Measurements from ENCODE around the gene LMBRD1. TPM values are rescaled to one million over a fixed set of nuclear protein-coding genes. Genes with fewer than 3 reads are reported as not detected.
"Not testable (repeated sequence)": the region's sequence is repeated elsewhere in the genome, so short reads cannot be mapped to it uniquely, and the experiment has no call there.

LMBRD1 gene
- total RNA-seq, 1 donor from 2014 or later = 43.9 TPM

DNA sequence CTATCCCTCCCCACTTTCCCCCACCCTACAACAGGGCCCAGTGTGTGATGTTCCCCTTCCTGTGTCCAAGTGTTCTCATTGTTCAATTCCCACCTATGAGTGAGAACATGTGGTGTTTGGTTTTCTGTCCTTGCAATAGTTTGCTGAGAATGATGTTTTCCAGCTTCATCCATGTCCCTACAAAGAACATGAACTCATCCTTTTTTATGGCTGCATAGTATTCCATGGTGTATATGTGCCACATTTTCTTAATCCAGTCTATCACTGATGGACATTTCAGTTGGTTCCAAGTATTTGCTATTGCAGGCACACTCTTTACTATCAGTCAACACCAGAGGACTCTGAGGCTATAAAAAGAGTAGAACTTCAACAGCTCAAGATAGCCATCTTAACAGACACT, 2.0 kb upstream of the LMBRD1 start:
- DNase-seq (ENCODE audit: low spot score) = not testable (repeated sequence)

DNA sequence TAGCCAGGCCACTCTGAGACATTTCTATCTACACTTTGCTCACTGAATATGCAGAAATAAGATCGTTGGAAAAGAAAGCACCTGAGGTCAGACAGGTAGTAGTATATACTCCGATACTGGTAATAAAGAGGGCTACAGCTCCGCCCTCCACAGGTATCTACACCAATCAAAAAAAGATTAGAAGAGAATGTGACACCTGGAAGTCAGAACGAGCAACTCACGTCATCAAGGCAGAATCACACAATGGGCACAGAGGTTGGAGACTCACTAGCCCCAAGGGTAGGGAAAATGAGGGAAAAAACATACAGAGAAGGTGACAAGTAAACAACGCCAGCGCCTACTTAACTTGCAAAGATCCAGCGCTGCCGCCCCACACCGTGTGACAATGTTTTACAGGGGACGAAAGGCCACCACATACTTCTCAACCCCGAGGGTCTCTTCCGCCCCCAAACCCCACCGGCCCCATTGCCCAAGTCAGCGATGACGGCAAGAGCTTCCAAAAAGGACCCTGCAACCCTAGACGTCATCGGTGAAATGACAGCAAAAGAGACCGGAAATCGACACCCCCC, 653 bp downstream of the LMBRD1 start:
- no peak for DNase-seq (ENCODE audit: low spot score)

DNA sequence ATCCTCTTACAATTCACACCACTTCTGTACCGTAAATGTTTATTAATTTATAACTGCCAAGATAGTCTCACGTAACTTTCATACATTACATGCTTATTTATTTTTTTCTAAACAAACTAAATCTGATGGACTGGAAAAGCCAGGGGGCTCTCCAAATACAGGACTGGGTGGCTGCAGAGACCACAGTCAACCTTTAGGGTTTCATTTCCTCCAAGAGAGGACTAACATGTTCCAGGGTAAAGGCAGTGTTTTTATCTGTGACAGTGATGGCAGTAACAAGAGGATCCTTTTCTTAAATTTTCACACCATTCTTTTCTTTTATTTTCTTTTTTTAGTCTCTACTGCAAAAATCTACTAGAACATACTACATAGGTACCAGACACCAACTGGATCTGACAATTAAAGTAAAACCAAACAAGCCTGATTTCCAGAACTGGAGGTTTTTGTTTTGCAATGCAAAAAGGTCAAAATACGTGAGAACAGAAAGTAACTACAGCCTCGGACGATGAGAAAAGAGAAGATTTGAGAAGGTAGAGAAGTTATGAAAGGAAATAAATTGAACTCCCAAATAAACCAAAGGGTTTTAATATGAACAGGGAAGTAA, 1.2 kb downstream of the LMBRD1 start:
- DNase-seq (ENCODE audit: low spot score) = no peak

DNA sequence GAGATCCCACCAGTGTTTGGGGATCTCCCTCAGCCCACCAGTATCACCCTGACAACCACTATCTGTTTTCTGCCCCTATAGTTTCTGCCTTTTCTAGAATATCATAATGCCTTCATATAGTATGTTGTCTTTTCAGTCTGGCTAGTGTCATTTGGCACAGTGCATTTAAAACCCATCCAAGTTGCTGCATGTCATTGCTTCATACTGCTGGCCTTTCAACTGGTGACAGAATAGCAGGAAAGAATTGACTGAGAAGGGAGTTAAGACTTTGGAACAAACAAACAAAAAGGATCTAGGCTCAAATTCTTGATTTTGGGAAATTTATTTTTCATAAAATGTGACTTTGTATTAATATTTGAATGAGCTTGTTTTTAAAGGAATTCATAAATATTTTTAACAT, 4.5 kb downstream of the LMBRD1 start:
- no peak for DNase-seq (ENCODE audit: low spot score)

DNA sequence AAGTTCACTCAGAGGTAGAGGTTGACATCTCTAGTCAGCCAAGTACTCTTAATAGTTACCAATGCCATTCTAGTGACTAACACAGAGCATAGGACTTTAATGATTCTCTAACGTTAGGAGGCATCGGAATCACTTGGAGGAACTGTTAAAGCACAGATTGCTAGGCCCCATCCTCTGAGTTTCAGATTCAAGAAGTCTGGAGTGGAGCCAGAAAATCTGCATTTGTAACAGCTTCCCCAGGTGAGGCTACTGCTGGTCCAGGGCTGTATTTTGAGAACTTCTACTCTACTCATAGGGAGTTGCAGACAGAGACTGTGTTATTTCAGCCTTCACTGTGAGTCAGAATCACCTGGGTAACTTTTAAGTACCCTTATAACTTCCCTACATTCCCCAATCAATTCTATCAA, 5.7 kb downstream of the LMBRD1 start:
- DNase-seq (ENCODE audit: low spot score) = no peak

DNA sequence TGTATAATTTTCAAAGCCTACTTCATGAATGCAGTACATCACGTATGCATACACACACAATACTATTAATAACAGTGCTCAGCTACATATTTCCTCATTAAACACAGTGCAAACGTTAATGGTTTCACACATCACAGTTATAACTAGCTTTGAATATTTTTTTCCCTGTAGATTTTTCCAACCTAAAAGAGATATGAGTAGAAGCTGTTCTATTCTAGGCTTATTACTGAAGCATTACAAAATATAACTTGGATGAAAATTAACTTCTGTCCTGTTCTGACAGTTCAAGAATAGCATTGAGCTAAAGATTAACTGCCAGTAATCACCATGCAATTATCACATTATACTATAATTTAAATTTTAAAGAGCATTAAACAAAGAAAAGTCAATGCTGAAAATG, 6.2 kb downstream of the LMBRD1 start:
- no peak for DNase-seq (ENCODE audit: low spot score)

DNA sequence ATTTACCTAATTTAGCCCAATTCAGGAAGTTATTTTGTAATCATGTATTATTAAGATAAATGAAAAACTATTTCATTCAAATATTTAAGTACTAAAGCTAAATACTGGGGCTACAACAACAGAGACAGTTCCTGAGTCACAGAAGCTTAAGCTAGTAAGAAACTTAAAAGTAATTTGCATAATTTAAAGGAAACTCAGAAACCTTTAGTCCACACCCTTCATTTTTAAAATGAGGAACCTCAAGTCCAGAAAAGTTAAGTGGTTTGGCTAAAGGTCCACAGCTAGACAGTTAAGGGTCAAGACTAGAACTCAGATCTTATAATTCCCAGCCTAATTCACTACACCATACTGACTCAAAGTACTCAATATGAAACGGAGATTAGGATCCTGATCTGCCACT, 7.2 kb downstream of the LMBRD1 start:
- DNase-seq (ENCODE audit: low spot score) = no peak

DNA sequence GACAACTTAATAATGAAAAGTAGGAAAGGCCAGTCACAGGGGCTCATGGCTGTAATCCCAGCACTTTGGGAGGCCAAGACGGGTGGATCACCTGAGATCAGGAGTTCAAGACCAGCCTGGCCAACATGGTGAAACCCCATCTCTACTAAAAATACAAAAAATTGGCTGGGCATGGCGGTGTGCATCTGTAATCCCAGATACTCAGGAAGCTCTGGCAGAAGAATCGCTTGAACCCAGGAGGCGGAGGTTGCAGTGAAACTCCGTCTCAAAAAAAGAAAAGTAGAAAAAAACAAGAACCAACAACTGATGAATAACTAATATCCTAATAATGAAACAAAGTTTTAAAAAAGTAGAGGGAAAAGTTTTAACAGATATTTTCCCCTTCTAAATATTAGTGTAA, 9.4 kb downstream of the LMBRD1 start:
- DNase-seq (ENCODE audit: low spot score) = not testable (repeated sequence)

DNA sequence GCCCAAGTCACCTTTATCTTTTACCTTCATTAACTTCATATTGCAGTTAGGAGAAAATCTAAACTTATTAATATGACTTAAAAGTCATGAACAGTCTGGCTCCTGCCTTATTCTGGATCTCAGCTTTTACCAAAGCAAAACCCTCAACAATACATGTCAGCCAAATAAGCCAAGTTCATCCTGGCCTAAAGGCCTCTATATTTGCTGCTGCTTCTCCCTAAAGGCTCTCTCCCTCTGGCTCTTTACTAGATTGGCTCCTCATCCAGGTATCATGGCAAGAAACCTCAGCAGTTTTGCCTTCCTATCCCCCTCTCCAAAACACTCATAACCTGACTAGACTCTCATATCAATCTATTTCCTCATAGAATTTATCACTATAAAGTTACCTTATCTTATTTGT, 11.1 kb downstream of the LMBRD1 start:
- DNase-seq (ENCODE audit: low spot score) = no peak

DNA sequence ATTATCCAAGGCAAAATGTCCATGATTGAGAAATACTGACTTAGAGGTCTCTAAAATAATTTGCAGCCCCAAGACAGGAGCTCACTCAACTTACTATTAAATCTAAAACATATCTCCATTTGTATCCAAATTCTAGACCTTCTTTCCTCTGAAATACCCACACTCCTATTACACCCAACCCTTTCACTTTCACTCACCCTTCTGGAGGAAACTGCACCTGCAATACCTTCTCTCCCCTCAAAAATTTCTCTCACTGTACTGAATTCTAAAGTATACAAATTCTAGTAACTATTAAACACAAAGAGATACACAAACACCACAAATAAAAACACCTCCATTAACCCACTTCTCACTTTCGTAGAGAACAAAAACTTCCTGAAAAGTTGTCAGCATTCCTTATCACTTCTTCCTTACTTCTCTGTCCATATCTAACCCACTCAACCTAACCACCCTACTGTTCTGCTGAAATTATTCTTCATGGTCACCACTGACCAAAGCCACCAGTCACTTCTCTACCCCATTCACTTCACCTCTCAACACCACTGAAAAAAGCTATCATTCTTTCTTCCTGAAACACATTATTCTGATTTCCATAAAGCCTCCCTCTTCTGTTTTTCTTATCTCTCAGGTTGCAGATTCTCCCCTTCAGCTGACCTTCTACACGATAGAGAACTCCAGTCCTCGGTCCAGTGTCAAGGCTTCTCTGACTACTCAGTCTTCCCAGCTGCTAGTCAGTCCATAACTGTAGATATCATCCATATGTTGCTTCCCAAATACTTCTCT, 12.0 kb downstream of the LMBRD1 start:
- no peak for DNase-seq (ENCODE audit: low spot score)

DNA sequence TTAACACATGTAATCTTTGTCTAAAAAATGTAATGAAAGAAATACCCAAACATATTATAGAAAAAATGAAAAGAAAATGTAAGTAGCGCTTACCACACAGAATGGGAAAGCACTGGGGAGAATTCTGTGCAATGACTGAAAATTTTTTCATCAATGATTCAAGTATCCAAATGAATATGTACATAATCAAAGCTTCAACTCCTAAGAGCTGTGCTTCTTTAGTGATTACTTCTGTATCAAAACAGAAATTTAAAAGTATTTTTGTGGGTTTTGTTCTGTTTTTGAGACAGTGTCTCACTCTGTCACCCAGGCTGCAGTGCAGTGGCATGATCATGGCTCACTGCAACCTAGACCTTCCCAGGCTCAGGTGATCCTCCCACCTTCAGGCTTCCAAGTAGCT, 13.7 kb downstream of the LMBRD1 start:
- DNase-seq (ENCODE audit: low spot score) = no peak

DNA sequence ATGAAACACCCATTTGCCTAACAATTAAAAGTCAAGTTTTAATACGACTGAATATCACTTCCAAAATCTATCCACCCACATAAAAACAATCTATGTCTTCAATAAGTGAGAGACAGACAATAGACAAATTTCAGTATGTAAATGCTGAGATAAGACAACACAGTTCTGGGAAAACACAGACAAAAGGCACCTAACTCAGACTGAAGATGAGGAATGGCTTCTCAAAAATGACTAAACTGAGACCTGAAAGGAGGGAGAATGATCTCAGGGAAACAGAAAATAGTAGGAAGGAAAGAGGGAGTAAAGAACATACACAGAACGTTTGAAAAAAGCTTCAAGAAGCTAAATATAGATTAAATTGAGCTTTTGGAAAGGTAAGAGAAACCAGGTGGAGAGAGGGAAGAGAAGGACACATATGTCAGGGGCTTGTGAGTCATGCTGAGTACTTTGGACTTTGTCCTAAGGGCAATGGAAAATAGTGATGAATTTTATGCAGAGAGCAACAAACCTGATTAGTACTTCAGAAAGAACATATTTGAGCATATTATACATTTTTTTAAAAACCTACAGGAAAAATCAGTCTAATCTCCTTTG, 16.1 kb downstream of the LMBRD1 start:
- no peak for DNase-seq (ENCODE audit: low spot score)

DNA sequence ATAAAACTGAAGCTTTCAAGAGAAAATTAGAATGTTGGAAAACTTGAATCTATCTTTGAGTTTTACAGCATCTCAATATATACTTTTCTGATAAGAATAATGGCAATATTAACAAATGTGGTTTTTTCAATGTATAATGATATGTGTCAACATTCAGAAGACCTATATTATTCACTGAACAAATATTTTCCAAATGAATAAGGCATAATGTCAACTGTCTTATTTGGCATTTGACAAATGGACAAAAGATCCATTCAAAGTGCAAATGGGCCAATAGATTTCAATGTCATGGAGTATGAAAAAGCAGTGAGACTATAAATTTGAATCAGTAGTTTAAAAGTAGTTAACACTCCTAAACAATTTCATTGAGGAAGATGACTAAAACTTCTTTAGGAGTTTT, 20.9 kb downstream of the LMBRD1 start:
- no peak for DNase-seq (ENCODE audit: low spot score)

DNA sequence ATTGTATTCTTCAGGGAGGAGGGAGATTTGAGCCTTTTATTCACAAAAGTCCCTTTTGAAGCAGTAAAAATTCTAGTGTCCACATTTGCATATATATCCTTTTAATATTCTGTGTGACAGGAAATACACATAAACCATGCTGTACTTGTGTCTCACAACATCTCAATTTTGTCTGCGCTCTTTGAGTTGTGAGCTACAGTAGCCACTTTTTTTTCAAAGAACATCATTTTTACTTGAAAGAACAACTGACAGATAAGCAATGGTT, 21.3 kb downstream of the LMBRD1 start:
- no peak for DNase-seq (ENCODE audit: low spot score)

DNA sequence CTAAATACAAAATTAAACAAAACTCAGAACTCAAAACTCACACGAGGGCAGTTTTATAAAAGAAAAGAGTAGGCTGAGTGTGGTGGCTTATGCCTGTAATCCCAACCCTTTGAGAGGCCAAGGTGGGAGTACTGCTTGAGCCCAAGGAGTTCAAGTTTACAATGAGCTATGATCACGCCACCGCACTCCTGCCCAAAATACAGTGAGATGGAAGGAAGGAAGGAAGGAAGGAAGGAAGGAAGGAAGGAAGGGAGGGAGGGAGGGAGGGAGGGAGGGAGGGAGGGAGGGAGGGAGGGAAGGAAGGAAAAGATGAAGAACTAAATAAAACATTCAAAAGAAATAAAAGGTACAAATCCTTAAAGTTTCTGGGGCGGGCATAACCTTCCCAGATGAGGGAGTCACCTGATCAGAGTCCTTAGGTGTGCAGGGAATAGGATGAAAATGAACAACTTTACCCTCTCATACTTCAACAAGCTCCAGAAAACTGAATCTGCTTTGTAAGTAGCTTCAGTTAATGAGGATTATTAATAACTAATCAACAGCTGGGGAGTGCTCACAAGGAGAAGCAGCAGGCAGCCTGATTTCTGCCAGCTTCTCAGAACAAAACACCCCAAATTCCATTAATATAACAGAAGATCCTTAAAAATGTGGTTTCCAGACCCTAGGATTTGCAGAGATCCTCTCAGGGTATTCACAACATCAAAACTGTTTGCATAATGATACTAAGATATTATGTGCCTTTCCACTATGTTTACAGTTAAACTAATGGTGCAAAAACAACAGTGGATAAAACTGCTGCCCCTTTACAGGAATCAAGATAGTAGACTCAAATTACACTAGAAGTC, 21.8 kb downstream of the LMBRD1 start:
- DNase-seq (ENCODE audit: low spot score) = no peak

DNA sequence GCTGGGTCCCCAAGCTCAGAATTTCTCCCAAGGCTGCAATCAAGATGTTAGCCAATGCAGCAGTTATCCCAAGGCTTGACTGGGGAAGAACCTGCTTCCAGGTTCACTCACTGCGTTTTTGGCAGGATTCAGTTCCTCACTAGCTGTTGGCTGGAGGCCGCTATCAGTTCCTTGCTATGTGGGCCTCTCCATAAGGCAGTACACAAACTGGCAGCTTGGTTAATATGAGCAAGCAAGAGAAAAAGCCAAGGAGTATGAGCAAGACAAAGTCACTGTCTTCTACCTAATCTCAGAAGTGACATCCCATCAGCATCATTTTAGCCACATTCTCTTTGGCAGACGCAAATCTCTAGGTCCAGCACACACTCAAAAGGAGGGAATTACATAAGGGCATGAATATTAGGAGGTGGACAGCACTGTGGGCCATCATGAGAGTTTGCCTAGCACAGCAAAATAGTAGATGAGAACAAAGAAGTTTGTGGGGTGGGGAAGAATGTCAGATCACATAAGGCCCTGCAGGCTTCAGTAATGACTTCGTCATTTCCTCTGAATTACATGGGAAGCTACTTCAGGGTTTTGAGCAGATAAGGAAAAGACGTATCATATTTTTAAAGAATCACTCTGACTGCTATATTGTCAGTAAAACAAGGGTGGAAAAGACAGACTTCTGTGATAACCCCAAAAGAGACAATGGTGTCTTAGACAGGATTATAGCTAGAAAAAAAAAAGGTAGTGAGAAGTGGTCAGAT, 25.5 kb downstream of the LMBRD1 start:
- no peak for DNase-seq (ENCODE audit: low spot score)

DNA sequence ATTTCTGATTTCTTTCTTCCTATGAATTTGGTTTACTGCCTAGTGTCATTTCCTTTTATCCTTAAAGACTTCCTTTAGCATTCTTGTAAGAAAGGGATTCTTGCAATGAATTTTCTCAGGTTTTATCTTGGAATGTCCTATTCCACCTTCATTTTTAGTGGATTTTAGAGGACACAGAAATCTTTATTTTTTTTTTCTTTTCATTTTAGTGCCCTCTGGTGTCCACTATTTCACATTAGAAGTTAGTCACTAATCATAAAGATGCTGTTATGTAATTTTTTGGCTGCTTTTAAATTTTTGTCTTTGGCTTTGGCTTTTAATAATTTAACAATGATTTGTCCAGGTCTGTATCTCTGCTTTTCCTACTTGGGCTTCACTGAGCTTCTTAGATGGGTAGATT, 28.1 kb downstream of the LMBRD1 start:
- no peak for DNase-seq (ENCODE audit: low spot score)

DNA sequence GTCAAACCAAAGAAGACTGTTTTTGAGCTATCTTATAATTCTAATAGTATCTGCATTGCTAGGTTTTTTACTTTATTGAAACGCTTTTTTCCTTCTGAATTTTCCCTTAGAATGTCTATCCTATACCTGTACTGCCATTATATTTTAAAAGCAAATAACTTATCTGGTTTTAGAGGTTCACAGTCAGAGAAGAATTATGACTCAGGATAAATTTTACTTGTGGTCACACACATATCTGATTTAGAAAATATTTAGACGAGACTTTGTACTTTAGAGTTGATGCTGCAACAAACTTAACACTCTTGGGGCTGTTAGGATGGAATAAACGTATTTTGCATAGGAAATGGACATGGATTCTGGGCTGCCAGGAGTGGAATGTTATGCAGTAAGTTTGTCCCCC, 33.0 kb downstream of the LMBRD1 start:
- no peak for DNase-seq (ENCODE audit: low spot score)

DNA sequence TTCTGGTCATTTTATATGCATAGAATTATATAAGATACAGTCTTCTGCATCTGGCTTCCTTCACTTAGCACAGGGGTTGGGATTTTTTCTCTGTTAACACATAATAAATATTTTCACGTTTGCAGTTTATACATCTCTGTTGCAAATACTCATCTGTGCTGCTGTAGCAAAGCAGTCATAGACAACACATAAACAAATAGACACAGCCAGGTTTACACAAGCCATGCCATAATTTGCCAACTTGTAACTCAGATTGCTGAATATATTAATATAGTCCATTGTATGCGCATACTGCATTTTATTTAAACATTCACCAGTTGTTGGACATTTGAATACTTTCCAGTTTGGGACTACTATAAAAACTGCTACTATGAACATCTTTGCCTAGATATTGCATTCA, 35.0 kb downstream of the LMBRD1 start:
- DNase-seq (ENCODE audit: low spot score) = no peak

DNA sequence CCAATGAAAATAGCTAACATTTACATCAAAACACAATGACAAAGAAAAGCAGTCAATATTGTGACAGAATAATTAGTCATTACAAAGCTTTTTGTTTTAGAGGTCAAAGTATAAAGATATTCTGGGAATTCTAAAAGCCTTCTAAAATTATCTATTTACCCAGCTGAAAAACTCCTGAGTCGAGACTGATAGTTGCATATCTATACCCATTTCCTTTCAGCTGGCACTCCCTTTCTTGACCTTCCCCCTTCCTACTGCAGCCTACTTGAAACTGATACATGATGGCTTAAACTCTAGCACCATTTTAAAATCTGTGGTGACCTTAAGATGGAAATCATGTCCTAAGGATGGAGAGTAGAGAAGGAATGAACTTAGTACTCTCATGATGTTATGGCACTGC, 38.6 kb downstream of the LMBRD1 start:
- no peak for DNase-seq (ENCODE audit: low spot score)

DNA sequence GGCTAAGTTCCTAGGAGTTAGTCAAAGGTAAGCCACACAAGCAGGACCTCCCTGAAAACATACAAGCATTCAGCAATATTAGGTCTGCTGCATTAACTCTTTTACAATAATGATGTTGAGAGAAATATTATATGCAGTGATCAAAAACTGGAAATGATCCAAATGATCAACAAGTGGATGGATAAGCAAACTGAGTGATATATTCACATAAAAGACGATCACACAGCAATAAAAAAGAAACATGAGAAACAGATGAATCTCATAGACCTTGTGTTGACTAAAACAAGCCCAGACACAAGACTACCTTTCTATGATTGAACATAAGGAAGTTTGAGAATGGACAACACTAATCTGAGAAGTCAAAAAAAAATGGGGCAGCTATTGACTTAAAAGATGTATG, 39.9 kb downstream of the LMBRD1 start:
- no peak for DNase-seq (ENCODE audit: low spot score)
